ENCODE measurements around the gene DYNC2H1. TPM values are rescaled to one million over a fixed set of nuclear protein-coding genes. Genes with fewer than 3 reads are reported as not detected.

DYNC2H1 gene
- total and polyA plus RNA-seq, 4 donors: 0.77 to 3.3 (median 2.1) TPM

GRCh38 chr11:103338621-103339484 is 229.6 kb downstream of the DYNC2H1 start:
- Histone ChIP-seq H3K27ac (ENCODE audit: low read depth in 1 of 2, low read length in 2 of 2) (no peak overlapping the region), H3K4me3 (ENCODE audit: low read depth in 1 of 3, low read length in 3 of 3) (no peak overlapping the region), H3K4me1 (ENCODE audit: control insufficient read depth in 4 of 4, insufficient read depth in 4 of 4, low read length in 3 of 4) (no peaks in the 10 kb centered on the region), H3K36me3 (ENCODE audit: control insufficient read depth in 4 of 4, insufficient read depth in 3 of 4, low read depth in 1 of 4, low read length in 3 of 4) (no peaks in the 10 kb centered on the region), H3K9me3 (ENCODE audit: control insufficient read depth in 4 of 4, low read length in 3 of 4) (no peaks in the 10 kb centered on the region), H3K9ac (ENCODE audit: low read depth in 1 of 2, low read length in 2 of 2) (no peak overlapping the region), H3K27me3 (ENCODE audit: control insufficient read depth in 4 of 4, insufficient read depth in 4 of 4, low read length in 3 of 4) (no peaks in the 10 kb centered on the region)
- DNase-seq (ENCODE audit: low spot score): no peak
- no peak for TF ChIP-seq HNF4G (IDR thresholded peaks at IDR 0.05)
- no peak for TF ChIP-seq NR2F2 (IDR thresholded peaks at IDR 0.05)
- TF ChIP-seq, protein P1, sequence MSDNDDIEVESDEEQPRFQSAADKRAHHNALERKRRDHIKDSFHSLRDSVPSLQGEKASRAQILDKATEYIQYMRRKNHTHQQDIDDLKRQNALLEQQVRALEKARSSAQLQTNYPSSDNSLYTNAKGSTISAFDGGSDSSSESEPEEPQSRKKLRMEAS (IDR thresholded peaks at IDR 0.05): no peak
- TF ChIP-seq RXRA (IDR thresholded peaks at IDR 0.05): no peak
- TF ChIP-seq, protein P2, sequence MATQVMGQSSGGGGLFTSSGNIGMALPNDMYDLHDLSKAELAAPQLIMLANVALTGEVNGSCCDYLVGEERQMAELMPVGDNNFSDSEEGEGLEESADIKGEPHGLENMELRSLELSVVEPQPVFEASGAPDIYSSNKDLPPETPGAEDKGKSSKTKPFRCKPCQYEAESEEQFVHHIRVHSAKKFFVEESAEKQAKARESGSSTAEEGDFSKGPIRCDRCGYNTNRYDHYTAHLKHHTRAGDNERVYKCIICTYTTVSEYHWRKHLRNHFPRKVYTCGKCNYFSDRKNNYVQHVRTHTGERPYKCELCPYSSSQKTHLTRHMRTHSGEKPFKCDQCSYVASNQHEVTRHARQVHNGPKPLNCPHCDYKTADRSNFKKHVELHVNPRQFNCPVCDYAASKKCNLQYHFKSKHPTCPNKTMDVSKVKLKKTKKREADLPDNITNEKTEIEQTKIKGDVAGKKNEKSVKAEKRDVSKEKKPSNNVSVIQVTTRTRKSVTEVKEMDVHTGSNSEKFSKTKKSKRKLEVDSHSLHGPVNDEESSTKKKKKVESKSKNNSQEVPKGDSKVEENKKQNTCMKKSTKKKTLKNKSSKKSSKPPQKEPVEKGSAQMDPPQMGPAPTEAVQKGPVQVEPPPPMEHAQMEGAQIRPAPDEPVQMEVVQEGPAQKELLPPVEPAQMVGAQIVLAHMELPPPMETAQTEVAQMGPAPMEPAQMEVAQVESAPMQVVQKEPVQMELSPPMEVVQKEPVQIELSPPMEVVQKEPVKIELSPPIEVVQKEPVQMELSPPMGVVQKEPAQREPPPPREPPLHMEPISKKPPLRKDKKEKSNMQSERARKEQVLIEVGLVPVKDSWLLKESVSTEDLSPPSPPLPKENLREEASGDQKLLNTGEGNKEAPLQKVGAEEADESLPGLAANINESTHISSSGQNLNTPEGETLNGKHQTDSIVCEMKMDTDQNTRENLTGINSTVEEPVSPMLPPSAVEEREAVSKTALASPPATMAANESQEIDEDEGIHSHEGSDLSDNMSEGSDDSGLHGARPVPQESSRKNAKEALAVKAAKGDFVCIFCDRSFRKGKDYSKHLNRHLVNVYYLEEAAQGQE (IDR thresholded peaks at IDR 0.05): no peak
- TF ChIP-seq SP1 (IDR thresholded peaks at IDR 0.05): no peak
- TF ChIP-seq HNF4A (conservative IDR thresholded peaks at IDR 0.05): no peak
- no peak for TF ChIP-seq GABPA (IDR thresholded peaks at IDR 0.05 in 1 of 2, conservative IDR thresholded peaks at IDR 0.05 in 1 of 2)
- no peak for TF ChIP-seq RAD21 (IDR thresholded peaks at IDR 0.05)
- no peak for TF ChIP-seq FOXA1 (IDR thresholded peaks at IDR 0.05)
- TF ChIP-seq EGR1 (IDR thresholded peaks at IDR 0.05; ENCODE audit: low read depth in 2 of 2): no peak
- no peak for TF ChIP-seq ZBTB33 (IDR thresholded peaks at IDR 0.05)
- 62% methylated on average over 2 of the region's 2 CpGs for WGBS

- no peak for TF ChIP-seq FOXA2 (IDR thresholded peaks at IDR 0.05)
- TF ChIP-seq CTCF (IDR thresholded peaks at IDR 0.05; ENCODE audit: low read depth, low read length, missing input control): no peak
- TF ChIP-seq, protein P1 (IDR thresholded peaks at IDR 0.05): no peak
- TF ChIP-seq GABPA (IDR thresholded peaks at IDR 0.05 in 1 of 2, conservative IDR thresholded peaks at IDR 0.05 in 1 of 2): no peak
- TF ChIP-seq, protein P2 (IDR thresholded peaks at IDR 0.05): no peak
- no peak for TF ChIP-seq FOXA1 (IDR thresholded peaks at IDR 0.05)
- no peak for TF ChIP-seq NR2F2 (IDR thresholded peaks at IDR 0.05)
- no peak for TF ChIP-seq EGR1 (IDR thresholded peaks at IDR 0.05; ENCODE audit: low read depth in 2 of 2)
- no peak for TF ChIP-seq HNF4A (conservative IDR thresholded peaks at IDR 0.05)
- TF ChIP-seq RAD21 (IDR thresholded peaks at IDR 0.05): no peak
- no peak for TF ChIP-seq JUND (IDR thresholded peaks at IDR 0.05)
- TF ChIP-seq RXRA (IDR thresholded peaks at IDR 0.05): no peak
- no peaks in the 10 kb centered on the region for H3K36me3 ChIP-seq (ENCODE audit: control insufficient read depth in 4 of 4, insufficient read depth in 3 of 4, low read depth in 1 of 4, low read length in 3 of 4)
- 94% methylated on average over 6 of the region's 6 CpGs for WGBS
- H3K9ac ChIP-seq (ENCODE audit: low read depth in 1 of 2, low read length in 2 of 2): no peak overlapping the region
- no peak overlapping the region for H3K27ac ChIP-seq (ENCODE audit: low read depth in 1 of 2, low read length in 2 of 2)
- H3K4me3 ChIP-seq (ENCODE audit: low read depth in 1 of 3, low read length in 3 of 3): no peak overlapping the region
- H3K27me3 ChIP-seq (ENCODE audit: control insufficient read depth in 4 of 4, insufficient read depth in 4 of 4, low read length in 3 of 4): no peaks in the 10 kb centered on the region
- H3K9me3 ChIP-seq (ENCODE audit: control insufficient read depth in 4 of 4, low read length in 3 of 4): no peaks in the 10 kb centered on the region
- H3K4me1 ChIP-seq (ENCODE audit: control insufficient read depth in 4 of 4, insufficient read depth in 4 of 4, low read length in 3 of 4): no peaks in the 10 kb centered on the region
- no peak for DNase-seq (ENCODE audit: low spot score)
Measured at GRCh38 chr11:103339485-103339857, 230.2 kb downstream of the DYNC2H1 start.

All from liver (tissue), 9 donors.